Activated naive CD8-positive, alpha-beta T cell treated with anti-CD3 and anti-CD28 coated beads, Interleukin-2, amount 10 ng/mL, durations not matched to agents 7 days and 5 days (primary cell): ENCODE measurements around the gene FTSJ3. TPM values are rescaled to one million over a fixed set of nuclear protein-coding genes. Genes with fewer than 3 reads are reported as not detected.
"Not testable (repeated sequence)": the region's sequence is repeated elsewhere in the genome, so short reads cannot be mapped to it uniquely, and the experiment has no call there.

Experiments
- ATAC-seq: fragments of 150-1000 bp; cut with Tn5 transposase; one replicate; pipeline ENCODE4 v1.10.0; 2021; ENCODE audit warnings: low read depth, moderate library complexity
- POLR2A ChIA-PET: fragments of 350-600 bp; sonication (Branson Sonifier 250); formaldehyde crosslinking; loops from one replicate; lab custom pipeline; 2021; ENCODE audit warnings: antibody characterized with exemption; lab: Charles Lee
- DNase-seq: peaks from one replicate; pipeline ENCODE4 v3.0.0; 2021
- H3K27ac Mint-ChIP-seq: one replicate; pipeline ENCODE4 v1.8.0; 2022; ENCODE audit warnings: mild to moderate bottlenecking, mixed read lengths
- H3K27me3 Mint-ChIP-seq: one replicate; pipeline ENCODE4 v1.8.0; 2022; ENCODE audit warnings: mild to moderate bottlenecking, moderate library complexity, mixed read lengths
- H3K36me3 Mint-ChIP-seq: one replicate; pipeline ENCODE4 v1.8.0; 2021; ENCODE audit warnings: mild to moderate bottlenecking, mixed read lengths
- H3K4me1 Mint-ChIP-seq: one replicate; pipeline ENCODE4 v1.8.0; 2021; ENCODE audit warnings: mixed read lengths
- H3K4me3 Mint-ChIP-seq: one replicate; pipeline ENCODE4 v1.8.0; 2022; ENCODE audit warnings: mild to moderate bottlenecking, moderate library complexity, mixed read lengths
- H3K9me3 Mint-ChIP-seq: one replicate; pipeline ENCODE4 v1.8.0; 2021; ENCODE audit warnings: mixed read lengths
- total RNA-seq, 2 experiments: library from RNA; stranded (reverse); gene quantifications; one replicate each; pipeline ENCODE4 v1.2.3, GENCODE V29; 2021

FTSJ3 gene
- total RNA-seq, result 10 to 100 TPM; 56.7 to 58.6 TPM

- POLR2A ChIA-PET, result interaction anchor here (0.7 to 7.4 kb wide), 8 partner anchors 7 to 133 kb away, joined by 3 to 83 read pairs (median 6); partner anchors contain the start of genes CCDC47, DDX42 and SMARCD2
- Mint-ChIP-seq H3K36me3 (peaks cover 47% of the 10 kb centered on the region), H3K9me3 (no peaks in the 10 kb centered on the region), H3K27ac (peak within 1 kb of the TSS; percentile 94), H3K4me1 (peaks cover 59% of the 10 kb centered on the region), H3K4me3 (peak within 1 kb of the TSS; percentile 91), H3K27me3 (no peaks in the 10 kb centered on the region)
- peak; percentile 93 for DNase-seq
- peak; percentile 92 for ATAC-seq
Observed at GRCh38 chr17:63827002-63827800, at the start of gene FTSJ3, which contains the start of gene PSMC5. Gene FTSJ3 (minus strand): TSS chr17:63827663. CDS start chr17:63826902, 761 bp downstream. Gene PSMC5 (plus strand): TSS chr17:63827431. CDS start chr17:63827491, 60 bp downstream.

- H3K9me3 Mint-ChIP-seq, ATAC-seq, POLR2A ChIA-PET, H3K36me3 Mint-ChIP-seq, H3K27ac Mint-ChIP-seq, DNase-seq, H3K4me1 Mint-ChIP-seq, H3K4me3 Mint-ChIP-seq: not testable (repeated sequence)
- peaks cover 14% of the 10 kb centered on the region for H3K27me3 Mint-ChIP-seq
Observed at GRCh38 chr17:63874693-63875092, 47.2 kb upstream of the FTSJ3 start.

GRCh38 chr17:63874061-63874626 is 46.7 kb upstream of the FTSJ3 start:
- H3K4me1 Mint-ChIP-seq, ATAC-seq, DNase-seq, H3K36me3 Mint-ChIP-seq, POLR2A ChIA-PET, H3K4me3 Mint-ChIP-seq, H3K27ac Mint-ChIP-seq, H3K9me3 Mint-ChIP-seq: not testable (repeated sequence)
- peaks cover 17% of the 10 kb centered on the region for H3K27me3 Mint-ChIP-seq

- H3K4me1 Mint-ChIP-seq, H3K9me3 Mint-ChIP-seq, H3K36me3 Mint-ChIP-seq, ATAC-seq, H3K27ac Mint-ChIP-seq, POLR2A ChIA-PET, H3K4me3 Mint-ChIP-seq, DNase-seq: not testable (repeated sequence)
- H3K27me3 Mint-ChIP-seq, result peaks cover 21% of the 10 kb centered on the region
Observed at GRCh38 chr17:63873577-63873976, 46.1 kb upstream of the FTSJ3 start, which contains the start of gene CSH2. Gene CSH2 (minus strand): TSS chr17:63873677. CDS start chr17:63873614, 63 bp downstream.

GRCh38 chr17:63871646-63872365 is 44.3 kb upstream of the FTSJ3 start:
- H3K4me1 Mint-ChIP-seq, POLR2A ChIA-PET: not testable (repeated sequence)

GRCh38 chr17:63870292-63870665 is 42.8 kb upstream of the FTSJ3 start:
- ATAC-seq, H3K9me3 Mint-ChIP-seq, H3K36me3 Mint-ChIP-seq, POLR2A ChIA-PET, H3K4me3 Mint-ChIP-seq, DNase-seq, H3K27ac Mint-ChIP-seq, H3K4me1 Mint-ChIP-seq: not testable (repeated sequence)
- peaks cover 19% of the 10 kb centered on the region for H3K27me3 Mint-ChIP-seq

More at GRCh38 chr17:63871646-63872365, 44.3 kb upstream of the FTSJ3 start:
- not testable (repeated sequence) for H3K36me3 Mint-ChIP-seq, H3K27ac Mint-ChIP-seq, H3K4me3 Mint-ChIP-seq, DNase-seq, ATAC-seq, H3K9me3 Mint-ChIP-seq
- peaks cover 19% of the 10 kb centered on the region for H3K27me3 Mint-ChIP-seq

- POLR2A ChIA-PET, DNase-seq, ATAC-seq, H3K36me3 Mint-ChIP-seq, H3K4me3 Mint-ChIP-seq, H3K4me1 Mint-ChIP-seq, H3K27ac Mint-ChIP-seq, H3K9me3 Mint-ChIP-seq: not testable (repeated sequence)
- H3K27me3 Mint-ChIP-seq, result peaks cover 19% of the 10 kb centered on the region
Observed at GRCh38 chr17:63869491-63870291, 42.2 kb upstream of the FTSJ3 start.

- peaks cover 21% of the 10 kb centered on the region for H3K27me3 Mint-ChIP-seq
- H3K4me1 Mint-ChIP-seq, H3K9me3 Mint-ChIP-seq, H3K36me3 Mint-ChIP-seq, POLR2A ChIA-PET, H3K27ac Mint-ChIP-seq, DNase-seq, H3K4me3 Mint-ChIP-seq: not testable (repeated sequence)
- ATAC-seq, result peak; percentile 45
Observed at GRCh38 chr17:63866625-63867024, 39.2 kb upstream of the FTSJ3 start.

- no peaks in the 10 kb centered on the region for H3K36me3 Mint-ChIP-seq
- H3K27me3 Mint-ChIP-seq, result peaks cover 30% of the 10 kb centered on the region
- no peaks in the 10 kb centered on the region for H3K4me1 Mint-ChIP-seq
- no peak for DNase-seq
- H3K9me3 Mint-ChIP-seq, result no peaks in the 10 kb centered on the region
- ATAC-seq, result no peak
- no peak overlapping the region for H3K27ac Mint-ChIP-seq
- POLR2A ChIA-PET, result no interaction called here
- H3K4me3 Mint-ChIP-seq, result no peak overlapping the region
Observed at GRCh38 chr17:63859257-63859656, 31.8 kb upstream of the FTSJ3 start.

- not testable (repeated sequence) for H3K9me3 Mint-ChIP-seq, H3K27ac Mint-ChIP-seq, DNase-seq, H3K4me1 Mint-ChIP-seq, H3K36me3 Mint-ChIP-seq, ATAC-seq, H3K4me3 Mint-ChIP-seq
- peaks cover 34% of the 10 kb centered on the region for H3K27me3 Mint-ChIP-seq
- POLR2A ChIA-PET, result interaction anchor here (0.7 kb wide), 1 partner anchor 586 kb away, joined by 4 read pairs; no protein-coding TSS in a partner anchor
Observed at GRCh38 chr17:63856425-63856824, 29.0 kb upstream of the FTSJ3 start.

GRCh38 chr17:63855185-63855584 is 27.7 kb upstream of the FTSJ3 start:
- Mint-ChIP-seq H3K27me3 (peaks cover 41% of the 10 kb centered on the region), H3K4me1 (no peaks in the 10 kb centered on the region), H3K4me3 (no peak overlapping the region), H3K27ac (no peak overlapping the region), H3K9me3 (no peaks in the 10 kb centered on the region), H3K36me3 (no peaks in the 10 kb centered on the region)
- no peak for DNase-seq
- POLR2A ChIA-PET, result no interaction called here
- no peak for ATAC-seq

- no peak overlapping the region for H3K4me3 Mint-ChIP-seq
- DNase-seq (no peak), ATAC-seq (no peak)
- peaks cover 43% of the 10 kb centered on the region for H3K27me3 Mint-ChIP-seq
- no peaks in the 10 kb centered on the region for H3K36me3 Mint-ChIP-seq
- H3K9me3 Mint-ChIP-seq, result no peaks in the 10 kb centered on the region
- H3K27ac Mint-ChIP-seq, result no peak overlapping the region
- POLR2A ChIA-PET, result no interaction called here
- H3K4me1 Mint-ChIP-seq, result peaks cover 1% of the 10 kb centered on the region
Observed at GRCh38 chr17:63854709-63855108, 27.2 kb upstream of the FTSJ3 start.
